ENCODE measurements around the gene XPO4. TPM values are rescaled to one million over a fixed set of nuclear protein-coding genes. Genes with fewer than 3 reads are reported as not detected.
"Not testable (repeated sequence)": the region's sequence is repeated elsewhere in the genome, so short reads cannot be mapped to it uniquely, and the experiment has no call there.

The XPO4 gene
- total RNA-seq, 3 donors from 2014 or later = 13.1 to 14.6 (median 13.5) TPM

- no peak for DNase-seq
- Histone ChIP-seq H3K4me1 (ENCODE audit: low read depth) (no peaks in the 10 kb centered on the region), H3K9me3 (peaks cover 12% of the 10 kb centered on the region), H3K36me3 (ENCODE audit: low read depth) (no peaks in the 10 kb centered on the region), H3K4me3 (no peak overlapping the region)
- no peak for TF ChIP-seq CTCF (IDR thresholded peaks at IDR 0.05)
- ATAC-seq = no peak
- intact Hi-C loops (cut with DNase I, micrococcal nuclease) = no loop called here
Observed at GRCh38 chr13:20769834-20770233, 132.7 kb downstream of the XPO4 start.

GRCh38 chr13:20769091-20769490 lies 133.5 kb downstream of the XPO4 start:
- ATAC-seq (no peak), DNase-seq (no peak)
- intact Hi-C loops (cut with DNase I, micrococcal nuclease) = no loop called here
- TF ChIP-seq CTCF (IDR thresholded peaks at IDR 0.05) = no peak
- Histone ChIP-seq H3K9me3 (peaks cover 12% of the 10 kb centered on the region), H3K4me3 (no peak overlapping the region), H3K36me3 (ENCODE audit: low read depth) (no peaks in the 10 kb centered on the region), H3K4me1 (ENCODE audit: low read depth) (no peaks in the 10 kb centered on the region)

- Histone ChIP-seq H3K9me3 (peaks cover 12% of the 10 kb centered on the region), H3K4me3 (no peak overlapping the region), H3K36me3 (ENCODE audit: low read depth) (no peaks in the 10 kb centered on the region), H3K4me1 (ENCODE audit: low read depth) (no peaks in the 10 kb centered on the region)
- intact Hi-C loops (cut with DNase I, micrococcal nuclease) = no loop called here
- no peak for ATAC-seq
- no peak for DNase-seq
- no peak for TF ChIP-seq CTCF (IDR thresholded peaks at IDR 0.05)
Observed at GRCh38 chr13:20767309-20767943, 135.1 kb downstream of the XPO4 start.

GRCh38 chr13:20760872-20761271 lies 141.7 kb downstream of the XPO4 start:
- ATAC-seq (peak; percentile 51), DNase-seq (no peak)
- no peak overlapping the region for H3K4me3 ChIP-seq
- H3K9me3 ChIP-seq = peaks cover 6% of the 10 kb centered on the region
- no peak for TF ChIP-seq CTCF (IDR thresholded peaks at IDR 0.05)
- H3K36me3 ChIP-seq (ENCODE audit: low read depth) = no peaks in the 10 kb centered on the region
- intact Hi-C loops (cut with DNase I, micrococcal nuclease) = no loop called here
- no peaks in the 10 kb centered on the region for H3K4me1 ChIP-seq (ENCODE audit: low read depth)

GRCh38 chr13:20754009-20754408 lies 148.5 kb downstream of the XPO4 start:
- intact Hi-C loops (cut with DNase I, micrococcal nuclease) = no loop called here
- ATAC-seq = no peak
- TF ChIP-seq CTCF (IDR thresholded peaks at IDR 0.05) = no peak
- H3K9me3 ChIP-seq = peaks cover 41% of the 10 kb centered on the region
- H3K4me1 ChIP-seq (ENCODE audit: low read depth) = no peaks in the 10 kb centered on the region
- DNase-seq = no peak
- H3K4me3 ChIP-seq = no peak overlapping the region
- H3K36me3 ChIP-seq (ENCODE audit: low read depth) = no peaks in the 10 kb centered on the region

- intact Hi-C loops (cut with DNase I, micrococcal nuclease) = no loop called here
- Histone ChIP-seq H3K9me3 (peaks cover 33% of the 10 kb centered on the region), H3K4me1 (ENCODE audit: low read depth) (no peaks in the 10 kb centered on the region), H3K4me3 (no peak overlapping the region), H3K36me3 (ENCODE audit: low read depth) (no peaks in the 10 kb centered on the region)
- no peak for DNase-seq
- no peak for ATAC-seq
- TF ChIP-seq CTCF (IDR thresholded peaks at IDR 0.05) = no peak
Observed at GRCh38 chr13:20749377-20749776, 153.2 kb downstream of the XPO4 start.

- H3K9me3 ChIP-seq; intact Hi-C loops (cut with DNase I, micrococcal nuclease); ATAC-seq; DNase-seq; H3K4me1 ChIP-seq (ENCODE audit: low read depth); H3K36me3 ChIP-seq (ENCODE audit: low read depth); H3K4me3 ChIP-seq: not testable (repeated sequence)
Observed at GRCh38 chr13:20743830-20744404, 158.6 kb downstream of the XPO4 start.

Data from mucosa of descending colon (tissue), 3 donors.